ENCODE measurements around the gene KCNG4. TPM values are rescaled to one million over a fixed set of nuclear protein-coding genes. Genes with fewer than 3 reads are reported as not detected.
A peak's percentile ranks its signal among the peaks of the same experiment; 100 is the strongest.

Gene KCNG4
- total and polyA plus RNA-seq, 2 of the 8 experiments (the other 6 are each of a cell fraction or from before 2014, with no cell fraction given): not detected

GRCh38 chr16:84195201-84196093 is 44.4 kb downstream of the KCNG4 start:
- Histone ChIP-seq H3K4ac (replicated peaks; ENCODE audit: insufficient read length, low read depth, low read length) (no peak overlapping the region), H2BK5ac (ENCODE audit: low read depth, low read length) (no peak overlapping the region), H3K4me3 (ENCODE audit: extremely low read depth in 1 of 4, insufficient read depth in 2 of 4, low read depth in 3 of 4, low read length in 4 of 4) (no peak overlapping the region), H3K4me1 (replicated peaks in 1 of 4; ENCODE audit: control insufficient read depth in 3 of 4, insufficient read depth in 4 of 4, low read length in 3 of 4) (peaks cover 0 to 3% (median under 1%) of the 10 kb centered on the region in 4 experiments; a peak in 3 of 7 replicates), H2AK5ac (ENCODE audit: low read depth, low read length) (no peak overlapping the region), H2BK20ac (ENCODE audit: low read length) (no peak overlapping the region), H2AFZ (ENCODE audit: low read length) (no peak overlapping the region), H3K79me1 (ENCODE audit: low read depth, low read length) (no peaks in the 10 kb centered on the region), H3K27ac (ENCODE audit: low read depth, low read length) (no peak overlapping the region), H4K8ac (ENCODE audit: extremely low read depth, insufficient read depth, low read length) (peak overlapping the region; percentile 47; the same call in 1 of the 2 replicates), H3K23me2 (ENCODE audit: low read depth, low read length) (no peaks in the 10 kb centered on the region), H3K27me3 (replicated peaks in 1 of 4; ENCODE audit: control insufficient read depth in 3 of 4, extremely low read depth in 1 of 4, insufficient read depth in 3 of 4, low read length in 3 of 4) (no peaks in the 10 kb centered on the region), H3K18ac (ENCODE audit: extremely low read depth, low read length) (no peak overlapping the region), H3K14ac (ENCODE audit: insufficient read length) (no peak overlapping the region), H3K9me3 (ENCODE audit: insufficient read depth in 2 of 2, low read depth in 1 of 2, low read length in 1 of 2) (no peaks in the 10 kb centered on the region; a peak in 1 of 4 replicates), H4K20me1 (replicated peaks in 1 of 2; ENCODE audit: control insufficient read depth in 1 of 2, insufficient read depth in 2 of 2, low read length in 2 of 2) (no peaks in the 10 kb centered on the region), H4K91ac (replicated peaks; ENCODE audit: insufficient read length, low read length) (no peak overlapping the region), H3K79me2 (ENCODE audit: control insufficient read depth in 1 of 2, insufficient read depth in 2 of 2, low read length in 2 of 2) (no peaks in the 10 kb centered on the region), H2BK120ac (replicated peaks; ENCODE audit: low read depth, low read length) (no peak overlapping the region), H3K4me2 (ENCODE audit: insufficient read depth in 1 of 2, low read depth in 2 of 2, low read length in 2 of 2) (no peak overlapping the region), H2BK12ac (ENCODE audit: low read depth, low read length) (peak overlapping the region; percentile 68; the same call in 1 of the 2 replicates), H3K56ac (replicated peaks; ENCODE audit: insufficient read length, low read depth, low read length) (no peak overlapping the region), H2BK15ac (ENCODE audit: low read length) (no peak overlapping the region), H3K23ac (ENCODE audit: insufficient read length) (no peak overlapping the region), H4K5ac (ENCODE audit: insufficient read length, low read depth, low read length) (no peak overlapping the region), H3K9ac (replicated peaks in 1 of 4; ENCODE audit: extremely low read depth in 1 of 4, low read depth in 3 of 4, low read length in 3 of 4) (no peak overlapping the region), H3K36me3 (ENCODE audit: control insufficient read depth in 2 of 4, insufficient read depth in 4 of 4, low read length in 3 of 4) (no peaks in the 10 kb centered on the region)
- ChIA-PET POLR2A (ENCODE audit: partially characterized antibody) (interaction anchor here (1.0 to 1.1 kb wide), 2 partner anchors 8 to 24 kb away, joined by 3 read pairs; partner anchors contain the start of gene TAF1C), CTCF (ENCODE audit: partially characterized antibody) (interaction anchor here (0.6 to 1.9 kb wide), 8 partner anchors 9 to 287 kb away, joined by 3 to 7 read pairs (median 3); partner anchors contain the start of gene TAF1C)
- FAIRE-seq (no peak), DNase-seq (ENCODE audit: low read depth in 1 of 2, low spot score in 2 of 2) (no peak)
- WGBS, 2 experiments (ENCODE audit: extremely low coverage in 1 of 2, insufficient coverage in 1 of 2, insufficient read length in 1 of 2, insufficient replicate concordance in 2 of 2, low coverage in 1 of 2, low lambda C conversion rate in 2 of 2, missing lambda C conversion rate in 1 of 2): 91% methylated on average over 22 of the region's 38 CpGs; no CpG with 5 or more reads in 1 of the 2 experiments
- no peak for TF ChIP-seq JUND (IDR thresholded peaks at IDR 0.05; ENCODE audit: low read length)
- no peak for TF ChIP-seq POLR2AphosphoS5 (IDR thresholded peaks at IDR 0.05; ENCODE audit: low read depth, low read length)
- TF ChIP-seq SUZ12 (IDR thresholded peaks at IDR 0.05; ENCODE audit: low read length): no peak
- TF ChIP-seq SP4 (IDR thresholded peaks at IDR 0.05; ENCODE audit: low read length): no peak
- no peak for TF ChIP-seq SIRT6 (IDR thresholded peaks at IDR 0.05; ENCODE audit: low read length)
- TF ChIP-seq GTF2F1 (IDR thresholded peaks at IDR 0.05; ENCODE audit: borderline replicate concordance, low read depth, low read length): no peak
- TF ChIP-seq KDM1A (IDR thresholded peaks at IDR 0.05; ENCODE audit: borderline replicate concordance, low read length): no peak
- no peak for TF ChIP-seq BACH1 (IDR thresholded peaks at IDR 0.05; ENCODE audit: low read length)
- TF ChIP-seq SRF (IDR thresholded peaks at IDR 0.05; ENCODE audit: low read depth, low read length): no peak
- TF ChIP-seq CHD1 (IDR thresholded peaks at IDR 0.05; ENCODE audit: low read depth, low read length): no peak
- TF ChIP-seq NRF1 (IDR thresholded peaks at IDR 0.05; ENCODE audit: low read depth, low read length): no peak
- TF ChIP-seq MAFK (IDR thresholded peaks at IDR 0.05; ENCODE audit: low read depth, low read length): no peak
- no peak for TF ChIP-seq ZNF274 (IDR thresholded peaks at IDR 0.05; ENCODE audit: borderline replicate concordance, extremely low read depth, low read length)
- TF ChIP-seq CBX5 (IDR thresholded peaks at IDR 0.05; ENCODE audit: low read depth, low read length): no peak

Data from H1 (cell line).